OCI-LY7 (cell line): ENCODE results near the gene AKAP8L.

ENCODE experiments used
- CTCF ChIP-seq: fragments of 200-600 bp; sonication (generic); conservative IDR thresholded peaks from 2 replicates; pipeline ENCODE4 v1.5.1; 2014; ENCODE audit warnings: mild to moderate bottlenecking, antibody characterized with exemption, low read length, moderate library complexity, mixed read lengths
- EZH2phosphoT487 ChIP-seq: fragments of 200-600 bp; sonication (generic); IDR thresholded peaks from 2 replicates; pipeline ENCODE4 v1.6.1; 2018; ENCODE audit warnings: low read depth, borderline replicate concordance, mild to moderate bottlenecking, mixed run types, antibody characterized with exemption, low read length, moderate library complexity, mixed read lengths

GRCh38 chr19:15466851-15467733, 48.3 kb upstream of the AKAP8L start:
- no peak for TF ChIP-seq CTCF
- TF ChIP-seq EZH2phosphoT487, result no peak
